H1 (cell line): ENCODE measurements around the gene MAP1B. TPM values are rescaled to one million over a fixed set of nuclear protein-coding genes. Genes with fewer than 3 reads are reported as not detected.

ENCODE experiments used
- CTCF ChIA-PET: fragments of 300-600 bp; sonication (Branson Sonifier 250); formaldehyde crosslinking; loops from one replicate; lab custom pipeline; 2021; ENCODE audit not compliant: partially characterized antibody; lab: Charles Lee
- POLR2A ChIA-PET: fragments of 300-600 bp; sonication (Branson Sonifier 250); formaldehyde crosslinking; loops from one replicate; lab custom pipeline; 2021; ENCODE audit warnings: inconsistent platforms; ENCODE audit not compliant: partially characterized antibody; lab: Charles Lee
- DNase-seq, 2 experiments: peaks; one replicate each; pipeline versions ENCODE4 v3.0.0 to v3.0.0-alpha.2; 2010 to 2022; ENCODE audit warnings: low spot score in 2 of 2, low read depth in 1 of 2, mixed read lengths in 1 of 2
- FAIRE-seq: peaks from 2 replicates; lab custom pipeline; 2011; peaks lifted over from hg19 to GRCh38; lab: Jason Lieb, UNC
- H2AFZ ChIP-seq: 2 replicates; pipeline ENCODE4 v1.8.1; 2012; ENCODE audit warnings: low read length, inconsistent platforms
- H2AK5ac ChIP-seq: 2 replicates; pipeline ENCODE4 v1.6.1; 2013; ENCODE audit warnings: low read depth, low read length
- H2BK120ac ChIP-seq: replicated peaks from 2 replicates; pipeline ENCODE3; 2013; ENCODE audit warnings: low read depth, low read length, inconsistent platforms
- H2BK12ac ChIP-seq: 2 replicates; pipeline ENCODE4 v1.6.1; 2013; ENCODE audit warnings: low read depth, low read length
- H2BK15ac ChIP-seq: 2 replicates; pipeline ENCODE4 v1.6.1; 2013; ENCODE audit warnings: low read length
- H2BK20ac ChIP-seq: 2 replicates; pipeline ENCODE4 v1.6.1; 2013; ENCODE audit warnings: low read length
- H2BK5ac ChIP-seq: 2 replicates; pipeline ENCODE4 v1.6.1; 2013; ENCODE audit warnings: low read depth, low read length
- H3K14ac ChIP-seq: 2 replicates; pipeline ENCODE4 v1.6.1; 2013; ENCODE audit warnings: inconsistent platforms; ENCODE audit not compliant: insufficient read length
- H3K18ac ChIP-seq: 2 replicates; pipeline ENCODE4 v1.6.1; 2013; ENCODE audit warnings: low read length; ENCODE audit errors: extremely low read depth
- H3K23ac ChIP-seq: 2 replicates; pipeline ENCODE4 v1.6.1; 2013; ENCODE audit warnings: inconsistent platforms; ENCODE audit not compliant: insufficient read length
- H3K23me2 ChIP-seq: 2 replicates; pipeline ENCODE4 v1.6.1; 2013; ENCODE audit warnings: low read depth, low read length
- H3K27ac ChIP-seq: 2 replicates; pipeline ENCODE4 v1.6.1; 2011; ENCODE audit warnings: low read depth, low read length, inconsistent platforms
- H3K27me3 ChIP-seq, 4 experiments: replicated peaks in 1 of 4; 1 replicate in 1 of 4; 2 replicates in 3 of 4; pipeline versions ENCODE4 v1.6.1 to v1.8.1; 2011 to 2013; ENCODE audit warnings: low read length in 3 of 4, mild to moderate bottlenecking in 3 of 4, inconsistent platforms in 2 of 4, mixed read lengths in 2 of 4, moderate library complexity in 1 of 4; ENCODE audit not compliant: control insufficient read depth in 3 of 4, insufficient read depth in 3 of 4; ENCODE audit errors: extremely low read depth in 1 of 4
- H3K36me3 ChIP-seq, 4 experiments: 2 replicates each; pipeline versions ENCODE4 v1.6.1 to v1.8.1; 2011 to 2013; ENCODE audit warnings: mild to moderate bottlenecking in 4 of 4, low read length in 3 of 4, moderate library complexity in 2 of 4, control low read depth in 1 of 4, inconsistent platforms in 1 of 4; ENCODE audit not compliant: insufficient read depth in 4 of 4, control insufficient read depth in 2 of 4
- H3K4ac ChIP-seq: replicated peaks from 2 replicates; pipeline ENCODE3; 2013; ENCODE audit warnings: low read length, low read depth, mixed read lengths, inconsistent platforms; ENCODE audit not compliant: insufficient read length
- H3K4me1 ChIP-seq, 4 experiments: replicated peaks in 1 of 4; 1 replicate in 1 of 4; 2 replicates in 3 of 4; pipeline versions ENCODE4 v1.6.1 to v1.8.1; 2011 to 2013; ENCODE audit warnings: low read length in 3 of 4, inconsistent platforms in 2 of 4, mixed read lengths in 1 of 4; ENCODE audit not compliant: insufficient read depth in 4 of 4, control insufficient read depth in 3 of 4
- H3K4me2 ChIP-seq, 2 experiments: 2 replicates each; pipeline versions ENCODE4 v1.6.1 to v1.8.1; 2011 to 2013; ENCODE audit warnings: low read depth in 2 of 2, low read length in 2 of 2, control low read depth in 1 of 2, inconsistent platforms in 1 of 2, mild to moderate bottlenecking in 1 of 2; ENCODE audit not compliant: insufficient read depth in 1 of 2
- H3K4me3 ChIP-seq, 4 experiments: fragments of 200-600, 300-600 bp in 1 of 4; sonication (generic), shearing (Covaris generic), sonication (Bioruptor Twin) in 1 of 4; 2 replicates each; pipeline versions ENCODE4 v1.5.1 to v1.8.1; 2011 to 2016; ENCODE audit warnings: low read length in 4 of 4, low read depth in 3 of 4, control low read depth in 2 of 4, inconsistent platforms in 2 of 4, mild to moderate bottlenecking in 2 of 4, mixed read lengths in 1 of 4, moderate library complexity in 1 of 4; ENCODE audit not compliant: insufficient read depth in 2 of 4; ENCODE audit errors: extremely low read depth in 1 of 4
- H3K56ac ChIP-seq: replicated peaks from 2 replicates; pipeline ENCODE3; 2013; ENCODE audit warnings: low read depth, mild to moderate bottlenecking, mixed read lengths, low read length, inconsistent platforms; ENCODE audit not compliant: insufficient read length
- H3K79me1 ChIP-seq: 2 replicates; pipeline ENCODE4 v1.6.1; 2013; ENCODE audit warnings: low read depth, low read length, control low read depth
- H3K79me2 ChIP-seq, 2 experiments: 2 replicates each; pipeline versions ENCODE4 v1.6.1 to v1.8.1; 2012 to 2013; ENCODE audit warnings: low read length in 2 of 2, mild to moderate bottlenecking in 2 of 2, inconsistent platforms in 1 of 2; ENCODE audit not compliant: insufficient read depth in 2 of 2, control insufficient read depth in 1 of 2
- H3K9ac ChIP-seq, 4 experiments: replicated peaks in 1 of 4; 1 replicate in 1 of 4; 2 replicates in 3 of 4; pipeline versions ENCODE4 v1.6.1 to v1.8.1; 2011 to 2013; ENCODE audit warnings: low read depth in 3 of 4, low read length in 3 of 4, control low read depth in 2 of 4, mild to moderate bottlenecking in 2 of 4, moderate library complexity in 2 of 4, inconsistent platforms in 1 of 4; ENCODE audit errors: extremely low read depth in 1 of 4
- H3K9me3 ChIP-seq, 2 experiments: 2 replicates each; pipeline versions ENCODE4 v1.6.1 to v1.8.1; 2012 to 2013; ENCODE audit warnings: mild to moderate bottlenecking in 2 of 2, moderate library complexity in 2 of 2, control low read depth in 1 of 2, inconsistent platforms in 1 of 2, low read depth in 1 of 2, low read length in 1 of 2, mixed read lengths in 1 of 2; ENCODE audit not compliant: insufficient read depth in 2 of 2
- H4K20me1 ChIP-seq, 2 experiments: replicated peaks in 1 of 2; 2 replicates each; pipeline versions ENCODE3 to v1.8.1; 2011 to 2013; ENCODE audit warnings: inconsistent platforms in 2 of 2, low read length in 2 of 2, mild to moderate bottlenecking in 1 of 2; ENCODE audit not compliant: insufficient read depth in 2 of 2, control insufficient read depth in 1 of 2
- H4K5ac ChIP-seq: 2 replicates; pipeline ENCODE4 v1.6.1; 2013; ENCODE audit warnings: low read length, low read depth, mixed read lengths, inconsistent platforms; ENCODE audit not compliant: insufficient read length
- H4K8ac ChIP-seq: 2 replicates; pipeline ENCODE4 v1.8.0; 2013; ENCODE audit warnings: mild to moderate bottlenecking, moderate library complexity, low read length, inconsistent platforms; ENCODE audit not compliant: insufficient read depth; ENCODE audit errors: extremely low read depth
- H4K91ac ChIP-seq: replicated peaks from 2 replicates; pipeline ENCODE3; 2013; ENCODE audit warnings: low read length, mixed read lengths, inconsistent platforms; ENCODE audit not compliant: insufficient read length
- BRCA1 ChIP-seq: IDR thresholded peaks from 2 replicates; pipeline ENCODE4 v1.6.1; 2012; ENCODE audit warnings: low read depth, low read length, improper control_type of control experiment
- WGBS, 2 experiments: shearing (Covaris generic) in 1 of 2; methylation state at CpG; one replicate each; pipeline versions ENCODE4 v1.1.6 to v1.1.7; 2013 to 2015; ENCODE audit warnings: low lambda C conversion rate in 2 of 2, mixed read lengths in 2 of 2, inconsistent platforms in 1 of 2, low coverage in 1 of 2, missing lambda C conversion rate in 1 of 2; ENCODE audit not compliant: insufficient replicate concordance in 2 of 2, insufficient coverage in 1 of 2, insufficient read length in 1 of 2; ENCODE audit errors: extremely low coverage in 1 of 2, missing lambda C conversion rate in 1 of 2; 5-methylcytosine and 5-hydroxymethylcytosine counted together
- polyA plus RNA-seq, 7 experiments: library from polyadenylated mRNA; depleted of rRNA in 3 of 7; stranded (reverse) in 5 of 7; unstranded in 2 of 7; fragments of >200 nt in 5 of 7; fragments of 200-250 nt in 2 of 7; gene quantifications; 1 replicate in 5 of 7; 2 replicates in 1 of 7; 4 replicates in 1 of 7; pipeline versions ENCODE4 v1.2.1 to v1.2.3, GENCODE V29; 2011 to 2013; ENCODE audit warnings: missing spikeins in 2 of 7, mixed read lengths in 2 of 7
- total RNA-seq: library from RNA; stranded (reverse); fragmentation: NEBNext Ultra II Directional; extraction: Animal tissue kit (Norgen Biotek cat#: 25700); gene quantifications from 2 replicates; pipeline ENCODE4 v1.2.1, GENCODE V29; 2021

MAP1B gene
- total and polyA plus RNA-seq, 2 of the 8 experiments (the other 6 are each of a cell fraction or from before 2014, with no cell fraction given), result 24.5 to 120 TPM

DNA sequence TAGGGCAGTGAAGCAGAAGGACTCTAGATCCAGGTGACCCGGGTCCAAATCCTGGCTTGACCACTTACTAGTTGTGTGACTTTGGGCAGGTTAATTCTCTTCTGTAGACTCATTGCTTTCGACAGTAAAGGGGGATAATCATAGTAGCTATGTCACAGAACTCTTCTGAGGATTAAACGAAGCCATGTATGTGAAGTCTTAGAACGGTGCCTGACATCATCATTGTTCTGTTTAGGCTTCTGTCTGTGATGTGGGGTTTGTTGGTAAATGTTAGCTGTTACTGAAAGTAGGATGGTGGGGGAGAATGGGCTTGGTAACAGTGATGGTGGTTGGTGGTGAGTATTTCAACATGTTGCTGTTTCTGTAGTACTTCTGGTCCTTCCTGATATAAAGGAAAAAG is 73.7 kb downstream of the MAP1B start:
- H3K4ac ChIP-seq, result no peak overlapping the region
- no peak overlapping the region for H2BK120ac ChIP-seq
- no peaks in the 10 kb centered on the region for H3K27me3 ChIP-seq
- no peak overlapping the region for H3K23ac ChIP-seq
- peak; percentile 50 for FAIRE-seq
- H3K14ac ChIP-seq, result no peak overlapping the region
- TF ChIP-seq BRCA1, result no peak
- H3K4me2 ChIP-seq, result no peak overlapping the region
- H2BK15ac ChIP-seq, result no peak overlapping the region
- no peak overlapping the region for H4K8ac ChIP-seq
- peaks cover 1 to 3% of the 10 kb centered on the region in 2 experiments for H4K20me1 ChIP-seq
- ChIA-PET CTCF (interaction anchor here (1.0 kb wide), 1 partner anchor 11 kb away, joined by 3 read pairs; no protein-coding TSS in a partner anchor), POLR2A (no interaction called here)
- WGBS, 2 experiments, result 72% methylated on average over 4 of the region's 4 CpGs; no CpG with 5 or more reads in 1 of the 2 experiments
- H3K56ac ChIP-seq, result no peak overlapping the region
- H3K79me1 ChIP-seq, result no peaks in the 10 kb centered on the region; the same call in 1 of the 2 replicates
- no peak overlapping the region for H4K5ac ChIP-seq
- no peak overlapping the region for H4K91ac ChIP-seq
- no peak overlapping the region for H2BK20ac ChIP-seq
- peaks cover 0 to 8% of the 10 kb centered on the region in 2 experiments; a peak in 1 of 4 replicates for H3K79me2 ChIP-seq
- H3K18ac ChIP-seq, result no peak overlapping the region
- no peak overlapping the region for H2AFZ ChIP-seq
- no peak overlapping the region for H3K9ac ChIP-seq
- H3K27ac ChIP-seq, result no peak overlapping the region
- H3K9me3 ChIP-seq, result no peaks in the 10 kb centered on the region
- H3K4me3 ChIP-seq, result no peak overlapping the region
- H2BK12ac ChIP-seq, result no peak overlapping the region
- H2BK5ac ChIP-seq, result no peak overlapping the region
- no peaks in the 10 kb centered on the region for H3K23me2 ChIP-seq
- no peak overlapping the region for H2AK5ac ChIP-seq
- peaks cover 4 to 19% (median 13%) of the 10 kb centered on the region in 4 experiments for H3K36me3 ChIP-seq
- H3K4me1 ChIP-seq, result peaks cover 2 to 16% (median 8%) of the 10 kb centered on the region in 4 experiments
- no peak for DNase-seq
